Ovary (tissue), 3 donors: ENCODE results near the gene CHN1.

ENCODE experiments used
- POLR2A ChIP-seq: fragments of 450-650 bp; IDR thresholded peaks from one replicate; pipeline ENCODE4 v1.6.1; 2017; ENCODE audit warnings: antibody characterized with exemption, mild to moderate bottlenecking, moderate library complexity
- TF ChIP-seq, protein P1 (sequence below), 3 donors: fragments of 450-650 bp in 2 of 3; fragments of 200-600 bp in 1 of 3; IDR thresholded peaks; one replicate each; pipeline versions ENCODE4 v1.5.1 to v1.8.0; 2016 to 2022; ENCODE audit warnings: antibody characterized with exemption in 3 of 3, mild to moderate bottlenecking in 1 of 3
- donor health status: DM: no; HTN: no; CAD: no.

DNA sequence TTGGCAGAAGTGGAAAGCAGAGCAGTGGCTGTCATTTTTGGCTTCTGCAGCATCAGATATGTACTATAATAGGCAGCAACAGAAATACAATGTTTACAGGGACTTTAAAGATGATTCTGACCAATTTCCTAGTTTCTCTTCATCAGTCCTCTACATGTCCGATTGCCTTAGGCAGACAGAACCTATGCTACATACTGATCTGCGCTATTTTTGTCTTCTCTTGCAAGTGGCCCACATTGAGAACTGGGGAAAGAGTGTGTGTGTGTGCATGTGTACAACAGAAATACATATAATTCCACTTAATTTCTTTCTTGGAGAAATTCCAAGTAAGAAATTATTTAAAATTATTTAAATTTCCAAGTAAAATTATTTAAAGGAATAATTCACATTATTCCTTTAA, 163.8 kb downstream of the CHN1 start:
- TF ChIP-seq POLR2A = no peak
- TF ChIP-seq, protein P1, sequence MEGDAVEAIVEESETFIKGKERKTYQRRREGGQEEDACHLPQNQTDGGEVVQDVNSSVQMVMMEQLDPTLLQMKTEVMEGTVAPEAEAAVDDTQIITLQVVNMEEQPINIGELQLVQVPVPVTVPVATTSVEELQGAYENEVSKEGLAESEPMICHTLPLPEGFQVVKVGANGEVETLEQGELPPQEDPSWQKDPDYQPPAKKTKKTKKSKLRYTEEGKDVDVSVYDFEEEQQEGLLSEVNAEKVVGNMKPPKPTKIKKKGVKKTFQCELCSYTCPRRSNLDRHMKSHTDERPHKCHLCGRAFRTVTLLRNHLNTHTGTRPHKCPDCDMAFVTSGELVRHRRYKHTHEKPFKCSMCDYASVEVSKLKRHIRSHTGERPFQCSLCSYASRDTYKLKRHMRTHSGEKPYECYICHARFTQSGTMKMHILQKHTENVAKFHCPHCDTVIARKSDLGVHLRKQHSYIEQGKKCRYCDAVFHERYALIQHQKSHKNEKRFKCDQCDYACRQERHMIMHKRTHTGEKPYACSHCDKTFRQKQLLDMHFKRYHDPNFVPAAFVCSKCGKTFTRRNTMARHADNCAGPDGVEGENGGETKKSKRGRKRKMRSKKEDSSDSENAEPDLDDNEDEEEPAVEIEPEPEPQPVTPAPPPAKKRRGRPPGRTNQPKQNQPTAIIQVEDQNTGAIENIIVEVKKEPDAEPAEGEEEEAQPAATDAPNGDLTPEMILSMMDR (IDR thresholded peaks at IDR 0.05) = no peak
